ENCODE results near the gene KIAA0513.
"Not testable (repeated sequence)": the region's sequence is repeated elsewhere in the genome, so short reads cannot be mapped to it uniquely, and the experiment has no call there.

Gene KIAA0513

DNA sequence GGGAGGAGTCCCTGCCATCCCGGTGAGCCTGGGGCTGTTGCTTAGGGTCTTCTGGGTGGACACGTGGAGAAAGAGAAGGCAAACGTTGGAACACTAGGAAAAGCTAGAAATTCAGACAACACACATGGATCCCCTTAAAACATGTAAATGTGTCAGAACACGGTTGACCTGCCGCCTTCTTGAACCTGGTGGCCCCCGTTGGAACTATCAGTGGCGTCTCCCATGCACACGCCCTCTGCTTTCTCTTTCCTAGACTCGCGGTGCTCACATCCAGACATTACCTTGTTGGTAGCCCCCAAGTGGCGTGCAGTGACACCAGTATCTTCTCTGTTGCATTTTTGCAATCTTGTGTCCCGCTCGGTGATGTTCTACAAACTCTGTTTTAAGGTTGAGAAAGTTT, 66.1 kb downstream of the KIAA0513 start:
- DNase-seq: no peak

GRCh38 chr16:85094176-85094805, 66.7 kb downstream of the KIAA0513 start:
- no peak for DNase-seq

DNA sequence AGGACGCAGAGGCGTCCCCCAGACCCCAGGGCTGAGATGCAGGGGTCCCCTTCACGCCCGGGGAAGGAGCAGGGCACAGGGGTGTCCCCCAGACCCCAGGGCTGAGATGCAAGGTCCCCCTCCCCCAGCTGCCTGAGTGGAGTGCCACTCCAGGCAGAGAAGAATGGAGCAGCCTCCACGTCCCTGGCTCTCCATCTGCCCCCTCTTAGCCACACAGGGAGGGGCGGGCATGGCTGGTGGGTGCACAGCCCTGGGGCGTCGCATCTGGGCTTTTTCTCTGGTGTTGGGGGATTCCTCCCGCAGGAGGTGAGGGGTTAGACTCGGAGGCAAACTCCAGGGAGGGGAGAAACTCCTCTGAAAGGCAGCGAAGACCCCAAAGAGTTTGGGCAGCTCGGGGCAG, 67.2 kb downstream of the KIAA0513 start:
- DNase-seq: no peak

GRCh38 chr16:85096921-85097320, 69.3 kb downstream of the KIAA0513 start:
- DNase-seq: no peak

DNA sequence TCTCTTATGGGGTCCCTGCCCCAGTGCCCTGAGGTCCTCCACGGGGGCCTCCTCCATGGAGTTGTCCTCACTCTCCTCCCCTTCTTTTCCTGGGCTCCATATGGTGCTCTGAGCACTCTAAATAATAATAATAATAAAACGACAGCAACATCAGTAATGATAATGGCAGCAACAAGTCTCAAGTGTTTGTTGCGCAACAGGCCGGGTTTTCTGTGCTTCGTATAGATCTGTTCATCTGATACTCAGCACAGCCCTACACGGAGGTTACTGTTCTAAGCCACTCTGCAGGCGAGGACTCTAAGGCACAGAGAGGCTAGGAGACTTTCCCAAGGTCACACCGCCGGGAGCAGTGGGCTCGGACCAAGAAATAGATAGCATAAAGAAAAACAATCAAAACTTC, 71.0 kb downstream of the KIAA0513 start:
- DNase-seq: no peak

GRCh38 chr16:85100265-85100664, 72.7 kb downstream of the KIAA0513 start:
- DNase-seq: no peak

DNA sequence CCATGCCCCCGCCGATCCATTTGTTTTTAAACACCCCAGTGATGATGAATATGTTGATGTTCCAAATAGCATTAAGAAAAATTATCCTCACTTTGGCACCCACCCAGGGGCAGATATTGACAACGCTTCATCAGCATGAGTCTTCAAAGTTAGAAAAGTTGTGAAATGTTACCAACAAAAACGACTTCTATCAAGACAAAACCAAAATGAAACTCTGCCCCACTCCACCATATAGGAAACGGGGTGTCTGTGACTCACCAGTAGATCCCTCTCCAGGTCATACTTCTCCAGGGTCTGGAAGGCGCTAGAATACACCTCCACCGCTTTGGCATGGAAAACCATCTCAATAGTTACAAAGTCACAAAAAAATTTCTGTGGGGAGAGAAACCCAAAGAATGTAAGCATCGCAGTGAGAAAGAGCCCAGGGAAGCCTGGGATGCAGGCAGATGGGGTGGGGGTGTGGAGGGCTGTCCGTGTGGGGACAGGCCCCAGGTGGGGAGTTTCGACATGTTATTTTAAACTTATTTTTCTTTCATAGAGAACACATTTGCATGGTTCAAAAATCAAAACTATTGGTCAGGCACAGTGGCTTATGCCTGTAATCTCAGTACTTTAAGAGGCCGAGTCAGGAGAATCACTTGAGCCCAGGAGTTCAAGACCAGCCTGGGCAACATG, 74.5 kb downstream of the KIAA0513 start:
- no peak for DNase-seq

GRCh38 chr16:85103114-85104079, 75.8 kb downstream of the KIAA0513 start:
- DNase-seq: no peak

DNA sequence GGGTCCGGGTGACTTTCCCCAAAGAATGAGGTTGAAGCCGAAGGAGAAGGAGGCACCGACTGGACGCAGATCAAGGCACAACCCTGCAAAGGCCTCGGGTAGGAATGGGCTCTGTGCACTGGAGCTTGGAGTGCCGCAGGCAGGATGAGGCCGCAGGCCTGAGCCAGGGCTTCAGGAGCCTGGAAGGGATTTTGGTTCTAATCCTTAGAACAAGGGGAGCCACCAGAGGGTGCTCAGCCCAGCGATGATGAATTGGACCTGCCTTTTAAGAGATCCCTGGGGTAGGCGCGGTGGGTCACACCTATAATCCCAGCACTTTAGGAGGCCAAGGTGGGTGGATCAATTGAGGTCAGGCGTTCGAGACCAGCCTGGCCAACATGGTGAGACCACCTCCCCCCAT, 76.6 kb downstream of the KIAA0513 start:
- DNase-seq: no peak

DNA sequence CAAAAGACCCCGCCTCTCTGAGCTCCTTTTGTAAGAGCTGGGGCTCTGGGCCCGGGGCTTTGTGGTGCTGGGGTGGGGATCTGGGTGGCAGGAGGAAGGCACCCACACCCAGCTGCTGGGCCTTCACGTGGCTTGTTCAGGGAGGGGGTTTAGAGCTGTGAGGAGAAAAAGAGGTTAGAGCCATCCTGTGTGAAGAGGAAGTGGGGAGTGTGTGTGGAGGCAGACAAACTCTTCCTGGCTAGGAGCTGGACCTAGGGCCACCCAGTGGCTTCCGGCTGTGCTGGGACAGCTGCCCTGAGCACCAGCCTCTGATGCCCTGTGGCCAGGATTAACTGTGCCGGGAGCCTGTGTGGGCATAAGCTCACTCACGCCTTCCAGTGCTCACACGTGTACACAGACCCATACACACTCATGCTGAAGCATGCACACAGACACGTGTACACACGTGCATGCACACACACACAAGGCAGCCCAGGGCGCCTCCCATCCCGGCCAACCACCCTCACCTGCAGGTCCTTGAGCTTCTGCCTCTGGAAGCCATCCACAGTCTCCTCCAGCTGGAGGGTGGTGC, 77.3 kb downstream of the KIAA0513 start:
- no peak for DNase-seq

GRCh38 chr16:85105475-85105874, 77.9 kb downstream of the KIAA0513 start:
- peak; percentile 75 for DNase-seq

DNA sequence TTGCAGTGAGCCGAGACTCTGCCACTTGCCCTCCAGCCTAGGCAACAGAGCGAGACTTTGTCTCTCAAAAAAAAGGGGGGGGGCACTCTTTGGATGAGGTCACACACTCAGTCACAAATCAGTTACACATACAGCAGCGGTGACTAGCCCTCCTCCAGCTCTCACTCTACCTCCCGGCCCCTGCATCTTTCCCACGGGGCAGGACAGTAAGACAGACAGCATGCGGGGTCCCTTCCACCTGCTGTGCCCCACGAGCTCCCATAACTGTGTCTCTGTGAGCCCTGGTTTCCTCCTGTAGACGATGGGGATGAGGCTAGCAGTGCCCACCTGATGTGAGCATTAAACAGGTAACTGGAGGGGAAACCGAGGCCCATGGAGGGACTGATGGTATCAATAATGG, 79.5 kb downstream of the KIAA0513 start:
- DNase-seq: no peak

GRCh38 chr16:85107532-85107931, 79.9 kb downstream of the KIAA0513 start:
- no peak for DNase-seq

- no peak for DNase-seq
Observed at GRCh38 chr16:85110105-85110504, 82.5 kb downstream of the KIAA0513 start.

DNA sequence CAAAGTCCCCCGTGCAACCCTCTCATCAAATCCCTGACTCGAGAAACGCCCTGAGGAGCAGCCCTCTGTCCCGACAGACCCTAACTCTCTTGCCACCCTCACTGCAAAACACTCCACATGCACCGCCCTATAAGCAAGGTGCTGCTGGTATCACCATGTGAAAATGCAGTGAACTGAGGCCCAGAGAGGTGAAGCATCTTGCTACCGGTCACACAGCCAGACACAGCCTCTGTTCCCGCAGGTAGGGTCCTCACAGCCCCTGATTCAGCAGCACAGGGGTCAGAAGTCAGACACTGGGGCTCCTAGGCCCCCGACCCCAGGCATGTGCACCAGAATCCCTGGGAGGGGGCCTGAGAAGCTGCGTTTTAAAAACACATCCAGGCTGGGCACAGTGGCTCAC, 83.6 kb downstream of the KIAA0513 start:
- DNase-seq: no peak

- DNase-seq: no peak
Observed at GRCh38 chr16:85112364-85112763, 84.8 kb downstream of the KIAA0513 start, which contains the start of gene CIBAR2. TSS of gene CIBAR2 (minus strand) at chr16:85112472. CDS start at chr16:85112352, 120 bp downstream.

- DNase-seq: no peak
Observed at GRCh38 chr16:85113168-85113733, 85.7 kb downstream of the KIAA0513 start.

GRCh38 chr16:85113913-85114312, 86.3 kb downstream of the KIAA0513 start:
- no peak for DNase-seq

DNA sequence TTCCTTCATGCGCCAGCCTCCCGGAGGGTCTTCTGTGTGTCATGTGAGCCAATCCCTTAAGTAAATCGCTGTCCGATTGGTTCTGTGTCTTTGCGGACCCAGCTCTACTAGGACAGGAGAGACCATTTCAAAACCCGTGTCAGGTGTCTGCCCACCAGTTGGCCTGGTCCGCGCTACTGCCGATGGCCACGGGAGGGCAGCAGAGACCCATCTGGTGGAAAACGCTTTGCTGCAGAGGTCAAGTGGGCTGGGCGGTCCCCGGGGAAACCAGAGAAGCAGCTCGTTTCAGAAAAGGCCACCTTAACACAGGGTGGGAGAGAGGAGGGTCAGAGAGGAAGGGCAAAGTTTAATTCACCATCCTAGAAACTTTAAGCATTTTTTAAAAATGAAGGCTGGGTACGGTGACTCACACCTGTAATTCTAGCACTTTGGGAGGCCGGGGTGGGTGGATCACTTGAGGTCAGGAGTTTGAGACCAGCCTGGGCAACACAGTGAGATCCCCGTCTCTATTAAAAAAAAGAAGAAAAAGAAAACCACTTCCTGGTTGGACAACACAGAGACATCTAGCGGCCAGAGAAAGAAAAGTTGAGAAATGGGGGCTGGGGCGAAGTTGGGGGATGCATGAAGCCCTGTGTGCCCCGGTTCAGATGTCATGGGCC, 87.4 kb downstream of the KIAA0513 start:
- peak; percentile 51 for DNase-seq

DNA sequence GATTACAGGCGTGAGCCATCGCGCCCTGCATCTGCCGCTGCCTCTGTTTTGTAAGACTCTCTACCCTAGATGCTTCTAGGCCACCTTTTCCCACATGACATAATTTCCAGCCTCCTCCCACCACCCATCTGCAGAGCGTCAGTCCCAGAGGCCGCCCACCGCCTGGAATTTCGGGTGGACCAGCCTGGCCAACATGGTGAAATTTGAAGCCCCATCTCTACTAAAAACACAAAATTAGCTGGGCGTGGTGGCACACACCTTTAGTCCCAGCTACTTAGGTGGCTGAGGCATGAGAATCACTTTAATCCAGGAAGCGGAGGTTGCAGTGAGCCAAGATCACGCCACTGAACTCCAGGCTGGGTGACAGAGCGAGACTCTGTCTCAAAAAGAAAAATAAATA, 89.8 kb downstream of the KIAA0513 start:
- no peak for DNase-seq

DNA sequence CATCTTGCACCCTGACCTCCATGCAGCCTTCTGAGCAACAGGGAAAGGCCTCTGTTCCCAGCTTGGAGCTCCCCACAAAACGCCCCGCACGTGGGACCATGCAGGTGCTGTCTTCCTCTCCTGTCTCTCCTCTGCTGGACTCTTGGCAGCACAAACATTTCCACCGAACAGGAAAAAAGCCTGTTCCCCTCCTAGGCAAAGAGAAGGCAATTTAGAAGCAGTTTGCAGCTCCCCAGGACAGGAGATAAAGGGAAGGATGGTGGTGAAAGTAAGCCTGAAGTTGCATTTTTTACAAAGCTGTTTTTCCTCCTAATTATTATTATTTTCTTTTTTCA, 92.4 kb downstream of the KIAA0513 start:
- no peak for DNase-seq

DNA sequence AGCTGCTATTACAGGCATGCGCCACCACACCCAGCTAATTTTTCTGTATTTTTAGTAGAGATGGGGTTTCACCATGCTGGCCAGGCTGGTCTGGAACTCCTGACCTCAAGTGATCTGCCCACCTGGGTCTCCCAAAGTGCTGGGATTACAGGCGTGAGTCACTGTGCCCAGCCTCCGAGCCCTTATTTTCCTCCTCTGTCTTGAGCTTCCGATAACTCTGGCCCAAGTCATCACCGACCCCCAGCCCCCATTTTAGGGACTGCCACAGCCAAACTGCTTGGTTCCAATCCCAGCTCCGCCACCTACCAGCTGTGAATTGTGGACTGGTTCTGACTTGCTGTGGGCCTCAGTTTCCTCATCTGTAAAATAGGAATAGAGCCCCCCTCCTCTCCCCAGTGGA, 95.8 kb downstream of the KIAA0513 start:
- not testable (repeated sequence) for DNase-seq
